ENCODE measurements around the gene TRIP11.

DNA sequence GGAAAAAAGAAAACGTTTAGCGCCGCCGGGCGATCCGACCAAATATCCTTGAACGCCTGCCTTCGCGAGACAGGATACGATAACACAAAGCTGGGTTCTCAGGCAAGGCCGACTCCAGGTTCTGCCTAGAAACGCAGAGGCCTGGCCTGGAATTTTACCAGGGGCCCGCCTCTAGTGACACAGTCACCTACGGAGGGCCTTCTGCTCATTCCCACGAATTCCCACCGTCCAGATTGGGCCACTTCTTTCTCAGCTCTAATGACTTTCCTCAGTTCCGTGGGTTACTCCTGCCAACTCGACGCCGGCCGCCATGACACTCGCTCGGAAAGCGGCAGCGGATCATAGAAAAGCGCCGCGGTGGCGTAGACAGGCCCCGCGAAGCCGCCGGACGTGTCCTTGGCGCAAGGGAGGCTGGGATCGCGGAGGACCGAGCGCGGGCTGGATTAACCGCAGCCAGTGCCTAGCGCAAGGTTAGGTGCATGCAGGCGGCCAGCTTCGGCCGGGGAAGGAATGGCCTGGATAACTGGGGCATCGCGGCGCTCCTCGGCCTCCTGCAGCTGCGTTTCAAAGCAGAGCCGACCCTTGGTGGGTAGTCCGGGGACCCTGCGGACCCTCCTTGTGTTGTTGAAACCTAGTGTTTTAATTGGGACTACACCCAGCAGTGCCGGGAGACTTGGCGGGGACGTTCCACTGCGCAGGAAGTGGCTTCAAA is at the start of gene TRIP11:
- no peak for TF ChIP-seq CTCF (IDR thresholded peaks at IDR 0.05 in 2 of 3, conservative IDR thresholded peaks at IDR 0.05 in 1 of 3; ENCODE audit: borderline replicate concordance in 1 of 3, insufficient read depth in 1 of 3, low read depth in 2 of 3, low read length in 2 of 3)
- TF ChIP-seq POLR2AphosphoS5 (IDR thresholded peaks at IDR 0.05; ENCODE audit: low read depth, low read length): peak; percentile 93
- peak; percentile 92 for TF ChIP-seq POLR2A (IDR thresholded peaks at IDR 0.05; ENCODE audit: borderline replicate concordance, extremely low read depth, insufficient read depth, insufficient read length)
- no peak; the same call in 1 of the 2 replicates for TF ChIP-seq SP1 (IDR thresholded peaks at IDR 0.05; ENCODE audit: low read depth)
- no peak for TF ChIP-seq EZH2phosphoT487 (IDR thresholded peaks at IDR 0.05; ENCODE audit: borderline replicate concordance)
- TF ChIP-seq TCF7L2 (IDR thresholded peaks at IDR 0.05; ENCODE audit: borderline replicate concordance, extremely low read depth, insufficient read depth, insufficient read length): peak; percentile 51
- no peak for TF ChIP-seq EZH2 (IDR thresholded peaks at IDR 0.05)

All from HCT116 (cell line).